Fibroblast of lung (primary cell): ENCODE results near the gene PHIP.

ENCODE experiments used
- CTCF ChIP-seq, 2 donors: IDR thresholded peaks in 1 of 2; conservative IDR thresholded peaks in 1 of 2; 1 replicate in 1 of 2; 2 replicates in 1 of 2; pipeline ENCODE4 v1.5.1; 2011 to 2012; ENCODE audit warnings: low read length in 2 of 2, control low read depth in 1 of 2, inconsistent platforms in 1 of 2, low read depth in 1 of 2, mild to moderate bottlenecking in 1 of 2
- EZH2 ChIP-seq: IDR thresholded peaks from 2 replicates; pipeline ENCODE4 v1.5.1; 2012; ENCODE audit warnings: low read length, control low read depth, mild to moderate bottlenecking; ENCODE audit errors: missing control alignments

GRCh38 chr6:79084693-79085092 is 6.6 kb upstream of the PHIP start:
- no peak for TF ChIP-seq CTCF (conservative IDR thresholded peaks at IDR 0.05 in 1 of 2, IDR thresholded peaks at IDR 0.05 in 1 of 2; ENCODE audit: low read depth in 1 of 2, low read length in 2 of 2)
- no peak for TF ChIP-seq EZH2
